Sigmoid colon (tissue), 4 donors: Measurements from ENCODE around the gene ZNF496.

ENCODE experiments used
- EP300 ChIP-seq, 4 donors: sonication (generic); formaldehyde crosslinking; IDR thresholded peaks; one replicate each; pipeline ENCODE4 v1.6.1; 2017; ENCODE audit warnings: antibody characterized with exemption in 4 of 4
- TF ChIP-seq, protein P1 (sequence below), 4 experiments: fragments of 450-650 bp in 3 of 4; fragments of 200-600 bp in 1 of 4; IDR thresholded peaks; one replicate each; pipeline ENCODE4 v1.5.1; 2016 to 2019; ENCODE audit warnings: antibody characterized with exemption in 4 of 4, mild to moderate bottlenecking in 3 of 4, moderate library complexity in 2 of 4

GRCh38 chr1:247338723-247339275 lies 7.1 kb upstream of the ZNF496 start:
- TF ChIP-seq EP300 (IDR thresholded peaks at IDR 0.05): no peak
- TF ChIP-seq, protein P1, sequence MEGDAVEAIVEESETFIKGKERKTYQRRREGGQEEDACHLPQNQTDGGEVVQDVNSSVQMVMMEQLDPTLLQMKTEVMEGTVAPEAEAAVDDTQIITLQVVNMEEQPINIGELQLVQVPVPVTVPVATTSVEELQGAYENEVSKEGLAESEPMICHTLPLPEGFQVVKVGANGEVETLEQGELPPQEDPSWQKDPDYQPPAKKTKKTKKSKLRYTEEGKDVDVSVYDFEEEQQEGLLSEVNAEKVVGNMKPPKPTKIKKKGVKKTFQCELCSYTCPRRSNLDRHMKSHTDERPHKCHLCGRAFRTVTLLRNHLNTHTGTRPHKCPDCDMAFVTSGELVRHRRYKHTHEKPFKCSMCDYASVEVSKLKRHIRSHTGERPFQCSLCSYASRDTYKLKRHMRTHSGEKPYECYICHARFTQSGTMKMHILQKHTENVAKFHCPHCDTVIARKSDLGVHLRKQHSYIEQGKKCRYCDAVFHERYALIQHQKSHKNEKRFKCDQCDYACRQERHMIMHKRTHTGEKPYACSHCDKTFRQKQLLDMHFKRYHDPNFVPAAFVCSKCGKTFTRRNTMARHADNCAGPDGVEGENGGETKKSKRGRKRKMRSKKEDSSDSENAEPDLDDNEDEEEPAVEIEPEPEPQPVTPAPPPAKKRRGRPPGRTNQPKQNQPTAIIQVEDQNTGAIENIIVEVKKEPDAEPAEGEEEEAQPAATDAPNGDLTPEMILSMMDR (IDR thresholded peaks at IDR 0.05): no peak
